ENCODE results near the gene SEL1L3.

SEL1L3 gene

DNA sequence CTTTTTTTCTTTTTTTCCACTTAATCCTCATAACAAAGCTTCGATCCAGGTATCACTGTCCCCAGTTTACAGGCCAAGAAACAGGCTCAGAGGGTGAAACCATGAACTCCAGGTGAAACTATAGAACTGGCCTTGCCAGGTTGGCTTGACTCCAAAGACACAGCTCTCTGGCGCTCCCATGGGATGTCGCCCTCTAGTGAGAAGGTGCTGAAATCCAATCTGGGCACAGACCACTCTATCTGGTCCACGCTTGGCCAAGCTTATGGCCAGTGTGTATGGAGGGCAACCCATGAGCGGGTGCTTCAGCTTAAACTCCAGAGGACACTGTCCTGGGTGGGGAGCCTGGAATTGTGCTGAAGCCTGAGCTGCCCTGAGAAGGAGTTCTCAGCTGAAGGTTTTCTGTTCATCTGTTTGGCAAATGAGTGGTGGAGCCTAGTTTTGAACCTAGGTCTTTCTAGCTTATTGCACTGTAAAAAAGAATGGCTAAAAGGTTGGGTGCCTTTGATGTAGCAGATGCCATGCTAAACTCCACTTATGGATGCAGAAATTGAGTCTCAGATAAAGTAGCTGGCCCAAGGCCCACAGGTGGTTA is 70.5 kb downstream of the SEL1L3 start:
- no peak overlapping the region for H3K27ac ChIP-seq (replicated peaks)
- peak; percentile 49 for TF ChIP-seq CTCF (IDR thresholded peaks at IDR 0.05; ENCODE audit: insufficient read depth, low read length)
- TF ChIP-seq GABPA (IDR thresholded peaks at IDR 0.05; ENCODE audit: low read depth): no peak
- TF ChIP-seq POLR2AphosphoS5 (IDR thresholded peaks at IDR 0.05; ENCODE audit: low read depth): no peak
- no peak for TF ChIP-seq REST (IDR thresholded peaks at IDR 0.05; ENCODE audit: insufficient replicate concordance, low read depth)
- TF ChIP-seq SPI1 (IDR thresholded peaks at IDR 0.05; ENCODE audit: borderline replicate concordance, low read depth): no peak
- no peaks in the 10 kb centered on the region for H3K27me3 ChIP-seq (ENCODE audit: insufficient read depth, poor library complexity, severe bottlenecking)
- no peak overlapping the region for H3K4me3 ChIP-seq (replicated peaks; ENCODE audit: insufficient read depth, low read length)
- DNase-seq (ENCODE audit: low read depth in 1 of 2, low spot score in 1 of 2): peak in 1 of 2 experiments; percentile 26

DNA sequence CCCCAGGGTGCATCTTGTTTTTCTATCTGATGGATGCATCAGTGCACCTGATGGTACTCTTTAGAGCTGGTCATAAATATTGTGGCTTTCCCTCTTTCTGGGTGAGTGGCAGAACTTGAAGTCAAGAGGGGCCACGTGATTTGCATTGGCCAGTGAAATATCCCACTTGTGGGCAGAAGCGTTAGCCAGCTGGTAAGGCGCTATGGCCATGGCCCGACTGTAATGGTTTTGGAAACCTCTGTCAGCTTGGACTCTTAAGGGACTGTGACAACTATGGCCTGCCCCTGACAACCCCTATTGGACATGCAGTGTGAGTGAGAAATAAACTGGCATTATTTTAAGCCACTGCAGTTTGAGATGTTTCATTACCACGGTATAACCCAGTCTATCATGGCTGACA is 72.8 kb downstream of the SEL1L3 start:
- no peak for DNase-seq (ENCODE audit: low read depth in 1 of 2, low spot score in 1 of 2)
- Histone ChIP-seq H3K27me3 (ENCODE audit: insufficient read depth, poor library complexity, severe bottlenecking) (no peaks in the 10 kb centered on the region), H3K27ac (replicated peaks) (no peak overlapping the region), H3K4me3 (replicated peaks; ENCODE audit: insufficient read depth, low read length) (no peak overlapping the region)
- no peak for TF ChIP-seq GABPA (IDR thresholded peaks at IDR 0.05; ENCODE audit: low read depth)
- no peak for TF ChIP-seq SPI1 (IDR thresholded peaks at IDR 0.05; ENCODE audit: borderline replicate concordance, low read depth)
- no peak for TF ChIP-seq CTCF (IDR thresholded peaks at IDR 0.05; ENCODE audit: insufficient read depth, low read length)
- no peak for TF ChIP-seq REST (IDR thresholded peaks at IDR 0.05; ENCODE audit: insufficient replicate concordance, low read depth)
- no peak for TF ChIP-seq POLR2AphosphoS5 (IDR thresholded peaks at IDR 0.05; ENCODE audit: low read depth)

GRCh38 chr4:25788703-25789238 is 74.0 kb downstream of the SEL1L3 start:
- Histone ChIP-seq H3K4me3 (replicated peaks; ENCODE audit: insufficient read depth, low read length) (no peak overlapping the region), H3K27ac (replicated peaks) (no peak overlapping the region), H3K27me3 (ENCODE audit: insufficient read depth, poor library complexity, severe bottlenecking) (no peaks in the 10 kb centered on the region)
- DNase-seq (ENCODE audit: low read depth in 1 of 2, low spot score in 1 of 2): no peak
- TF ChIP-seq POLR2AphosphoS5 (IDR thresholded peaks at IDR 0.05; ENCODE audit: low read depth) (no peak), CTCF (IDR thresholded peaks at IDR 0.05; ENCODE audit: insufficient read depth, low read length) (no peak), REST (IDR thresholded peaks at IDR 0.05; ENCODE audit: insufficient replicate concordance, low read depth) (no peak), SPI1 (IDR thresholded peaks at IDR 0.05; ENCODE audit: borderline replicate concordance, low read depth) (no peak), GABPA (IDR thresholded peaks at IDR 0.05; ENCODE audit: low read depth) (no peak)
